Measurements from ENCODE around the gene DDX54.

The DDX54 gene

DNA sequence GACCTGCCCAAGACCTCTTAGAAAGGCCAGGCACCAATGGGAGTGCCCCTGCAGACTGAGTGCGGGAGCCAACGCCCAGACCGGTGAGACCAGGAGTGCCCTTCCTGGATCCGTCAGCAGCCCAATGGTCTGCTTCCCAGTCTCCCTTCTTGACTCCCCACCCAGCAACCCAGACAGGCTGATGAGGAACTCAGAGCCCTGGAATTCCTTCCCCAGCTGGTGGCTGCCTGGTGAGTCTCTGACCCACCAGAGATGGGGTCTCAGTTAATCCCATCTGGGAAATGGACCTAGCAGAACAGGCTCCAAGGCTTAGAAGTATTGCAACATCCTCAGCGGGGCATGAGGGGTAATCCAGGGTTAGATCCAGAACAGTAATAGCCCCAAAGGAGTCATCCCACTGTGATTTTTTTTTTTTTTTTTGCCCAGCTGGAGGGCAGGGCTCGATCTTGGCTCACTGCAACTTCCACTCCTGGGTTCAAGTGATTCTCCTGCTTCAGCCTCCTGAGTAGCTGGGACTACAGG is 48.2 kb downstream of the DDX54 start:
- H3K9me3 Mint-ChIP-seq: no peaks in the 10 kb centered on the region
- no peak overlapping the region for H3K27ac Mint-ChIP-seq
- H3K36me3 Mint-ChIP-seq (ENCODE audit: low read depth): no peaks in the 10 kb centered on the region
- no peak overlapping the region for H3K4me3 Mint-ChIP-seq
- H3K27me3 Mint-ChIP-seq: peaks cover 3% of the 10 kb centered on the region
- DNase-seq: no peak
- peaks cover 27% of the 10 kb centered on the region for H3K4me1 Mint-ChIP-seq
- no peak for ATAC-seq

- DNase-seq (peak; percentile 79), ATAC-seq (peak; percentile 72)
- H3K36me3 Mint-ChIP-seq (ENCODE audit: low read depth): no peaks in the 10 kb centered on the region
- H3K4me3 Mint-ChIP-seq: peak overlapping the region; percentile 73
- H3K9me3 Mint-ChIP-seq: no peaks in the 10 kb centered on the region
- H3K27ac Mint-ChIP-seq: peak overlapping the region; percentile 61
- H3K4me1 Mint-ChIP-seq: peaks cover 21% of the 10 kb centered on the region
- peaks cover 3% of the 10 kb centered on the region for H3K27me3 Mint-ChIP-seq
Measured at GRCh38 chr12:113136128-113136989, 48.9 kb downstream of the DDX54 start.

DNA sequence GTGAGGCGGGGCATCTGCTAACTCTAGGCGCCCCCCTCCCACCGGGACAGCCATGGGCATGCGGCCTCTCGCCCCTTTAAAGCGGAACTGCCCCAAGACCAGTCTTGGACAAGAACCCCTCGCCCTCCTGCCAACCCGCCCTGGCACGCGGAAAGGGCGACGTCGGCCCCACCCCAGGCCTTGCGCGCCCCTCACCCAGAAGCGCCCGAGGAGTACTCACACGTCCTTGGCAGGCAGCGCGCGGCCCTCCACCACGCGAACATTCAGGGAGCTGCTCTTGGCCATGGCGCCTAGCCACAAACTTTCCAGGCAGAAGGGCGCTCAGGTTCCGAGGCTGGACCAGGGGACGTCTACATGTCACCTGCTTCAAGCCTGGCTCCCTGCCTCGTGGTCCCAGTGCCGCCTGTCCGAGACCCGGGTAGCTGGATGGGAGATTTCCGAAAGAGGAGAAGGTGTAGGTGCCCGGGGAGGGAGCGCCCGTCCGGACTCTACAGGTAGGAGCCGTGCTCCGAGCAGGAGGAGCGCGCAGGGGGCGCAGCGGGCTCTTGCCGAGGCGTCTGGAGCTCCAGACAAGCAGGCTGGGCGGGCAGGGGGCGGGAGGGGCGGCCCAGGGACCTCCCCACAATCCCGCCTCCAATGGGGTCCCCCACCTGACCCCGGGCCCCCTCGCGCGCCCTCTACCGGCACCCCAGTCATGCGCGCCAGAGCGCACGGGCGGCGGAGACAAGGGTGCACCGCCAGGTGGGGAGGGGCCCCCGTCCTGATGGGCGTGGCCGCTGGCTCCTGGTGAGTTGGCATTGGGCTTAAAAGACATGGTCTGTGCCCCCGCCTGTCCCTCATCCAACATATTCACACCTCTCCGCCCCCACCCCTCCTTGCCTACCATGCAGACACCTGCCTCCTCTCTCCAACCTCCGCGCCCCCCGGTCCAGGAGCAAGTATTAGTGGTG is 49.8 kb downstream of the DDX54 start, which contains the start of gene RASAL1:
Gene RASAL1 (minus strand): TSS at position 584 of the 950 bp plus-strand sequence. CDS start 299 bp downstream, at position 285.
- ATAC-seq (peak; percentile 83), DNase-seq (peak; percentile 92)
- Mint-ChIP-seq H3K27me3 (peaks cover 3% of the 10 kb centered on the region), H3K4me1 (peaks cover 21% of the 10 kb centered on the region), H3K4me3 (peak within 1 kb of the TSS; percentile 73), H3K27ac (peak within 1 kb of the TSS; percentile 61), H3K9me3 (no peaks in the 10 kb centered on the region), H3K36me3 (ENCODE audit: low read depth) (no peaks in the 10 kb centered on the region)

DNA sequence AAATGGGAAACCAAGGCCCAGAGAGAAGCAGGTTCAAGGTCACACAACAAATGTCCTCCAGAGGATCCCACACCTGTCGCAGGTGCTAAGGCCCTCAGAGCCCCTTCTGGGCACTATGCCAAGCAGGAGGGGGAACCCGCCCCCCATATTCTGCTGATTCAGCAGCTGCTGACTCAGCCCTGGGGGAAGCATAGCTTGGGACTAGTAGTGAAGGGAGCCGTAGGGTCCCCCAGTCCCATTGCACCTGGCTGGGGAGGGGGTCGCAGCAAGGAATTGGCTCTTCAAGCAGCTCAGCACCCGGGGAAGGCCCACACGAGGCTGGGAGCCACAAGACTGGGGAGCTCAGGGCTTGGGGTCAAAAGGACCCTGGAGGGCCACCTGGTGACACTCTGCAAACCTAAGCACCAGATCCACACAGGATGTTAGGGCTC is 50.7 kb downstream of the DDX54 start:
- no peaks in the 10 kb centered on the region for H3K9me3 Mint-ChIP-seq
- no peaks in the 10 kb centered on the region for H3K36me3 Mint-ChIP-seq (ENCODE audit: low read depth)
- H3K27ac Mint-ChIP-seq: no peak overlapping the region
- peaks cover 24% of the 10 kb centered on the region for H3K4me1 Mint-ChIP-seq
- H3K4me3 Mint-ChIP-seq: peak overlapping the region; percentile 73
- ATAC-seq (no peak), DNase-seq (no peak)
- H3K27me3 Mint-ChIP-seq: peaks cover 3% of the 10 kb centered on the region

DNA sequence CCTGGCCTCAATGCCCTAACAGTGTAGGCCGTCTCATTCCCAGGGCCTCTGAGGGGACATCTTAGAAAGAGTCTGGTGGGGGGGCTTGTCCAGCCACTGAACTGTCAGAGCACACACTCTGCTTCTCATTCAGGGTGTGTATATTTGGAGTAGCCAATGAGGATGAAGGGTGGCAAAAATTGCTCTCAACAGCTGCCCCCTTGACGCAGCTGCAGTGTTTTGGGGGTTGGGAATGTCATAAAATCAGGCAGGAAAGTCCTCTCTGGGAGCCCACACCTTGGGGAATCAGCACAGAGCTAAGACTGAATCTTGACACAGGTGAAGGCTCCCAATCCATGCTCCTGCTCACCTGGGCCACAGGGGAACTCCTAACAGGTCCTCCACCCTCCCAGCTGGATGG is 51.2 kb downstream of the DDX54 start:
- DNase-seq (no peak), ATAC-seq (no peak)
- Mint-ChIP-seq H3K4me1 (peaks cover 26% of the 10 kb centered on the region), H3K27ac (no peak overlapping the region), H3K27me3 (peaks cover 3% of the 10 kb centered on the region), H3K9me3 (no peaks in the 10 kb centered on the region), H3K36me3 (ENCODE audit: low read depth) (no peaks in the 10 kb centered on the region), H3K4me3 (no peak overlapping the region)

GRCh38 chr12:113133666-113134065 is 51.6 kb downstream of the DDX54 start:
- no peak for DNase-seq
- peaks cover 26% of the 10 kb centered on the region for H3K4me1 Mint-ChIP-seq
- no peak for ATAC-seq
- H3K27ac Mint-ChIP-seq: no peak overlapping the region
- peaks cover 3% of the 10 kb centered on the region for H3K27me3 Mint-ChIP-seq
- no peaks in the 10 kb centered on the region for H3K36me3 Mint-ChIP-seq (ENCODE audit: low read depth)
- no peak overlapping the region for H3K4me3 Mint-ChIP-seq
- no peaks in the 10 kb centered on the region for H3K9me3 Mint-ChIP-seq

DNA sequence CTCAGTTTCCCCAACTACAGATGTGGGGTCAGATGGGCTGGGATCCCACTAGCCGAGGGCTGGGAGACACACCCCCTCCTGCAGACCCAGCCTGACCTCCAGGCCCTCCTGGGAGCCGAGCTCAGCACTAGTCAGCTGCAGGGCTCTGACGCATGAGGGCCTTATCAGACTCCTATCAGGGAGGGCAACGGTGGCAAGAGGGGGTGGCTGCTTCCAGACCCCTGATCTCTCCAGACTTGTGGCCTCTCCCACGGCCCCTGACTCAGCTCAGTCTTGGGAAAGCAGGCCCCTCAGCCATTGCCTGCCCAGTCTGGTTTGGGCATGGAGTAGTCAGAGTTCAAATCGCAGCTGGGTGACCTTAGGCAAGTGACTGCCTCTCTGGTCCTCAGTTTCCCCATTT is 52.2 kb downstream of the DDX54 start:
- H3K27me3 Mint-ChIP-seq: peaks cover 3% of the 10 kb centered on the region
- no peaks in the 10 kb centered on the region for H3K9me3 Mint-ChIP-seq
- no peaks in the 10 kb centered on the region for H3K36me3 Mint-ChIP-seq (ENCODE audit: low read depth)
- ATAC-seq (no peak), DNase-seq (no peak)
- H3K27ac Mint-ChIP-seq: no peak overlapping the region
- H3K4me3 Mint-ChIP-seq: no peak overlapping the region
- peaks cover 26% of the 10 kb centered on the region for H3K4me1 Mint-ChIP-seq

DNA sequence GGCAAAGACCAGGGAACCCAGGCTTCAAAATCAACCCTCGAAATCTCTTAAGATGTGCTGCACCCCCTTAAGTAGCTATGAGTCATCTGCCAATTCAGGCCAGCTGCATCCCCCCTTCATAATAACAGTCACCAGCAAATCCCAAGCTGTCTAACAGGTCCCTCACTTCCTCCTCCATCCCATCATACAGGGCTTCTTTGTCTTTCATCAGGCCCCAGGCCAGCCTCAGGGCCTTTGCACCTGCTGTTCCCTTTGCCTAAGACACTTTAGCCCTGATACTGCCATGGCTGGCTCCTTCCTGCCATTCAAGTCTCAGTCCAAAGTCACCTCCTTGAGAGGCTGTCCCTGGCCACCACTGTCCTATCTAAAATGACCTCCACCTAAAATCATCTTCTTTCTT is 53.7 kb downstream of the DDX54 start:
- DNase-seq (no peak), ATAC-seq (no peak)
- Mint-ChIP-seq H3K36me3 (ENCODE audit: low read depth) (no peaks in the 10 kb centered on the region), H3K4me3 (no peak overlapping the region), H3K27ac (no peak overlapping the region), H3K27me3 (peaks cover 3% of the 10 kb centered on the region), H3K4me1 (peaks cover 22% of the 10 kb centered on the region), H3K9me3 (no peaks in the 10 kb centered on the region)

DNA sequence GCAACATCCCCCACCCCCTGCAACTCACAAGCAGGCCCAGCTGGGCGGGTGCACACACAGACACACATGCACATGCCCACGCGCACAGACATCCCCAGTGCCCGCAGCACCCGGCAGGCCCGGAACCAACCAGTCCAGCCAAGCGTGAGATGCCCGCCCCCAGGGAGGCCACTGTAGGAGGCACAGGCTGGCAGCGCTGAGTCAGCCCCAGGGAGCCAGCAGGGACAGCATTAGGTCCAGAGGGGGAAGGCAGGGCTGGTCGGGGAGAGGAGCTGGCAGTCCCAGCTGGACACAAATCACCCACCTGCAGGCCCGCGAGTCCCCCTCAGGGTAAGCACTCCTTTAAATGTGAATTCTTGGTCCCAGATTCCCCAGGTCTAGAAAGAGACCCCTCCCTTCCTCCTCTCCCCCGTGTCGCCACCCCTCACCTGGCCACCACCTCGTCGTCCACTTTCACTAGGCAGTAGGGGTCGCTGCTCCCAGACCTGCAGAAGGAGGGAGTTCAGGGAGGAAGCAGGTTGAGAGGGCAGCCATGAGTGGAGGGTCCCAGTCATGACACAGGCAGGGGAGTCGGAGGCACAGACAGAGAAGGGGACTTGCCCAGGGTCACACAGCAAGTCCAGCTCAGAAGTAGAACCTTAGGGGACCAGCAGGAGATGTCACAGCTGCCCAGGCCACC is 54.7 kb downstream of the DDX54 start:
- no peak for DNase-seq
- Mint-ChIP-seq H3K9me3 (no peaks in the 10 kb centered on the region), H3K36me3 (ENCODE audit: low read depth) (no peaks in the 10 kb centered on the region), H3K27me3 (peaks cover 3% of the 10 kb centered on the region), H3K4me3 (no peak overlapping the region), H3K27ac (no peak overlapping the region), H3K4me1 (peaks cover 14% of the 10 kb centered on the region)
- ATAC-seq: no peak

- DNase-seq: no peak
- Mint-ChIP-seq H3K4me1 (peaks cover 8% of the 10 kb centered on the region), H3K36me3 (ENCODE audit: low read depth) (no peaks in the 10 kb centered on the region), H3K27ac (no peak overlapping the region), H3K27me3 (peaks cover 2% of the 10 kb centered on the region), H3K9me3 (no peaks in the 10 kb centered on the region), H3K4me3 (no peak overlapping the region)
- no peak for ATAC-seq
Measured at GRCh38 chr12:113129664-113130456, 55.4 kb downstream of the DDX54 start.

DNA sequence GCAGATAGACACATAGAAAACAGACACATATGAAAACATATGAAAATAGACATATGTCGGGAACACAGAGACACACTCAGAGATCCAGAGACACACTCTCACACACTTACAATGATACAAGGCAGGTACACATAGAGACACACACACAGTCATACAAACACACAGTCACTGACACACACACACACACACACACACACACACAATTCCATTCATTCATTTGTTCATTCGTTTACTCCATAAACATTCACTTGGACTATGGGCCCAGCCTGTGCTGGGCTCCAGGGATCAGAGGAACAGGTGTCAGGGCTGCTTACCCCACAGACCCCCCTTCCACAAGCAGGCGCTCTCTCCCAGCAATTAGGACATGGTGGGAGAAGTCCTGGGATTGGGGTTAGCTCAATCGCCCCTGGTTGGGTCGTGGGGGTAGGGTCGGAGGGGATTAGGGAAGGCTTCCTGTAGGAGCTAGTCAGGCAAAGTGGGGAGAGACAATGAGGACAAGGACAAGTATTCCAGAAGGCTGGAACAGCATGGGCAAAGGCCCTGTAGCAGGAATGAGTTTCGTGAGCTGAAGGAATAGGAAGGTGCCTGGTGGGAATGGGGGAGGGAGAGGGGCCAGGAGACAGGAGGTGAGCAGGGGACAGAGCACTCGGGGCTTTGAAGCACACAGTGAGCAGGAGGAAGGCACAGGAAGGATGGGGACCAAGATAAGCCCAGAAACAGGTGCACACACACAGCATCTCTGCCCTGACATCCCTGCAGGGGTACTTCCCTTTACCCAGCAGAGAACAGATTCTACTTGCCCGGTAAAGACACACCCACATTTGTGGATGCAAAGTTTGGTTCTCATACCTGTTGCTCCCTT is 56.2 kb downstream of the DDX54 start:
- Mint-ChIP-seq H3K27me3 (no peaks in the 10 kb centered on the region), H3K4me1 (peaks cover 7% of the 10 kb centered on the region), H3K9me3 (no peaks in the 10 kb centered on the region), H3K4me3 (no peak overlapping the region), H3K27ac (no peak overlapping the region), H3K36me3 (ENCODE audit: low read depth) (no peaks in the 10 kb centered on the region)
- DNase-seq (no peak), ATAC-seq (no peak)

DNA sequence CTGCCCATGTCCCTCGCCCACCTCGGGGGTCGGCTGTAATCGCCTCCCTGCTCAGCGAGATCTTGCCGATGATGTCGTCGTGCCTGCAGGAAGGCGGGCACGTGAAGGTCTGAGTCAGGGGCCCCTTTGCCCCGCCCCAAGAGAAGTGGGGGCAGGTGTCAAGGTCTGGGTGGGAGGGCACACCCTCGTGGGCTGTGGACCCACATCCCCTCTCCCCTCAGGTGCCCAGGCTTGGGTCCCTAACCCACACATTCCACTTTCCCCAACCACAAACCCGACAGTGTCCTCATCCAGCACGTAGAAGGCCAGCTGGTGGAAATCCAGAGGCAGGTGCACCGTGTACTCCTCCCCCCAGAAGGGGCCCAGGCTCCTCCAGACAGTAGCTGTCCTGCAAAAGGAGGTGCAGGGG is 57.5 kb downstream of the DDX54 start:
- H3K4me1 Mint-ChIP-seq: peaks cover 7% of the 10 kb centered on the region
- no peaks in the 10 kb centered on the region for H3K27me3 Mint-ChIP-seq
- peaks cover 2% of the 10 kb centered on the region for H3K36me3 Mint-ChIP-seq (ENCODE audit: low read depth)
- DNase-seq (no peak), ATAC-seq (no peak)
- H3K9me3 Mint-ChIP-seq: peaks cover 2% of the 10 kb centered on the region
- no peak overlapping the region for H3K4me3 Mint-ChIP-seq
- H3K27ac Mint-ChIP-seq: no peak overlapping the region

Measured in activated naive CD8-positive, alpha-beta T cell treated with anti-CD3 and anti-CD28 coated beads, Interleukin-2, amount 50 U/mL, for 24 hours (primary cell).